A549 (cell line): ENCODE results near the gene ING3. TPM values are rescaled to one million over a fixed set of nuclear protein-coding genes. Genes with fewer than 3 reads are reported as not detected.

Experiments
- ATAC-seq, 2 experiments: fragments of 200-7000 bp in 1 of 2; fragments of >200 bp in 1 of 2; cut with Nextera tagmentation in 1 of 2; cut with Tn5 transposase in 1 of 2; 3 replicates each; pipeline versions ENCODE4 v1.8.0 to v1.9.1; 2018 to 2020; ENCODE audit warnings: mild to moderate bottlenecking in 1 of 2, moderate library complexity in 1 of 2
- CTCF ChIA-PET: fragments of 300-600 bp; sonication (Branson Sonifier 250); formaldehyde crosslinking; extraction: SDS; loops from one replicate; lab custom pipeline; 2021; ENCODE audit warnings: antibody characterized with exemption, inconsistent platforms; lab: Yijun Ruan, JAX
- POLR2A ChIA-PET: fragments of 350-600 bp; formaldehyde crosslinking; extraction: SDS; loops from one replicate; lab custom pipeline; 2021; ENCODE audit warnings: antibody characterized with exemption, inconsistent platforms; lab: Yijun Ruan, JAX
- DNase-seq, 2 experiments: peaks; one replicate each; pipeline versions ENCODE4 v3.0.0 to v3.0.0-alpha.2; 2011 to 2016; ENCODE audit warnings: low read depth in 1 of 2, low spot score in 1 of 2
- FAIRE-seq: peaks from 2 replicates; lab custom pipeline; 2011; peaks lifted over from hg19 to GRCh38; lab: Jason Lieb, UNC
- H3K27ac ChIP-seq, 2 experiments: fragments of >200 bp; sonication (Bioruptor Twin); formaldehyde crosslinking; 3 replicates each; pipeline ENCODE4 v1.5.1; 2016 to 2017
- H3K4me1 ChIP-seq: fragments of >200 bp; sonication (Bioruptor Twin); formaldehyde crosslinking; 3 replicates; pipeline ENCODE4 v1.6.1; 2016
- H3K4me2 ChIP-seq: fragments of >200 bp; sonication (Bioruptor Twin); formaldehyde crosslinking; 3 replicates; pipeline ENCODE4 v1.6.1; 2016
- H3K4me3 ChIP-seq: fragments of >200 bp; sonication (Bioruptor Twin); formaldehyde crosslinking; 3 replicates; pipeline ENCODE4 v1.5.1; 2016
- H3K9me3 ChIP-seq: fragments of >200 bp; sonication (Bioruptor Twin); formaldehyde crosslinking; 3 replicates; pipeline ENCODE4 v1.6.1; 2016
- CHD4 ChIP-seq: fragments of 200-600 bp; sonication (generic); IDR thresholded peaks from 2 replicates; pipeline ENCODE4 v1.6.1; 2016; ENCODE audit warnings: antibody characterized with exemption, mild to moderate bottlenecking, borderline replicate concordance
- E2F6 ChIP-seq: IDR thresholded peaks from 2 replicates; pipeline ENCODE4 v1.6.1; 2012; ENCODE audit warnings: low read depth, borderline replicate concordance
- EHF ChIP-seq: fragments of 250-450 bp; sonication (Bioruptor Pico); IDR thresholded peaks from 2 replicates; pipeline ENCODE4 v1.5.0; 2020; ENCODE audit warnings: mild to moderate bottlenecking
- EHMT2 ChIP-seq: fragments of 200-600 bp; sonication (generic); IDR thresholded peaks from 2 replicates; pipeline ENCODE4 v1.6.1; 2016; ENCODE audit warnings: antibody characterized with exemption, low read depth, mild to moderate bottlenecking, moderate library complexity
- ELK1 ChIP-seq: fragments of 150-350 bp; IDR thresholded peaks from 2 replicates; pipeline ENCODE4 v1.6.1; 2014; ENCODE audit warnings: low read depth, mild to moderate bottlenecking, low read length
- FOSB ChIP-seq: fragments of 250-450 bp; sonication (Bioruptor Pico); IDR thresholded peaks from 2 replicates; pipeline ENCODE4 v1.5.0; 2020; ENCODE audit warnings: mild to moderate bottlenecking, moderate library complexity
- FOSL2 ChIP-seq, 2 experiments: fragments of 450-650 bp in 1 of 2; fragments of >200 bp in 1 of 2; sonication (Bioruptor Twin) in 1 of 2; formaldehyde crosslinking; IDR thresholded peaks; 2 replicates each; pipeline versions ENCODE4 v1.5.0 to v1.6.1; 2016 to 2020; ENCODE audit warnings: mild to moderate bottlenecking in 1 of 2, moderate library complexity in 1 of 2
- FOXS1 ChIP-seq: fragments of 250-450 bp; sonication (Bioruptor Pico); IDR thresholded peaks from 2 replicates; pipeline ENCODE4 v1.5.0; 2020; ENCODE audit warnings: mild to moderate bottlenecking, moderate library complexity
- HEYL ChIP-seq: fragments of 250-450 bp; sonication (Bioruptor Pico); IDR thresholded peaks from 2 replicates; pipeline ENCODE4 v1.8.0; 2021; ENCODE audit warnings: mild to moderate bottlenecking, moderate library complexity
- HOXB5 ChIP-seq: fragments of 250-450 bp; sonication (Bioruptor Pico); IDR thresholded peaks from 2 replicates; pipeline ENCODE4 v1.5.0; 2020; ENCODE audit warnings: mild to moderate bottlenecking, moderate library complexity
- MAFK ChIP-seq: fragments of 450-650 bp; IDR thresholded peaks from 2 replicates; pipeline ENCODE4 v1.6.1; 2014; ENCODE audit not compliant: partially characterized antibody
- MYC ChIP-seq: IDR thresholded peaks from 2 replicates; pipeline ENCODE4 v1.6.1; 2012; ENCODE audit warnings: mild to moderate bottlenecking, inconsistent platforms, low read length, improper control_type of control experiment, borderline replicate concordance
- NPAS2 ChIP-seq: fragments of 250-450 bp; sonication (Bioruptor Pico); IDR thresholded peaks from 2 replicates; pipeline ENCODE4 v1.8.0; 2022; ENCODE audit warnings: mild to moderate bottlenecking, moderate library complexity, borderline replicate concordance
- RAD21 ChIP-seq, 2 experiments: fragments of >200 bp in 1 of 2; sonication (Bioruptor Twin) in 1 of 2; formaldehyde crosslinking in 1 of 2; IDR thresholded peaks in 1 of 2; conservative IDR thresholded peaks in 1 of 2; 2 replicates in 1 of 2; 3 replicates in 1 of 2; pipeline ENCODE4 v1.6.1; 2012 to 2018; ENCODE audit warnings: inconsistent platforms in 1 of 2
- SMC3 ChIP-seq: fragments of >200 bp; sonication (Bioruptor Twin); formaldehyde crosslinking; IDR thresholded peaks from 3 replicates; pipeline ENCODE4 v1.6.1; 2018; ENCODE audit warnings: inconsistent platforms
- ZC3H11A ChIP-seq: fragments of 450-650 bp; IDR thresholded peaks from 2 replicates; pipeline ENCODE4 v1.6.1; 2014; ENCODE audit warnings: antibody characterized with exemption, mild to moderate bottlenecking
- WGBS: methylation state at CpG from one replicate; pipeline ENCODE4 v1.1.6; 2017; ENCODE audit errors: missing lambda C conversion rate; 5-methylcytosine and 5-hydroxymethylcytosine counted together
- polyA plus RNA-seq, 4 experiments: library from polyadenylated mRNA; depleted of rRNA in 3 of 4; stranded (reverse); fragments of >200 nt; fragmentation: RNase III in 1 of 4; extraction: RNeasy Plus Mini Kit Qiagen cat#74134 plus additional on column Dnase treatment in 1 of 4; gene quantifications; 2 replicates in 3 of 4; 3 replicates in 1 of 4; pipeline ENCODE4 v1.2.3, GENCODE V29; 2011 to 2017

Gene ING3
- polyA plus RNA-seq, 2 of the 4 experiments (the other 2 are of a cell fraction), result 5.6 to 11.3 TPM

DNA sequence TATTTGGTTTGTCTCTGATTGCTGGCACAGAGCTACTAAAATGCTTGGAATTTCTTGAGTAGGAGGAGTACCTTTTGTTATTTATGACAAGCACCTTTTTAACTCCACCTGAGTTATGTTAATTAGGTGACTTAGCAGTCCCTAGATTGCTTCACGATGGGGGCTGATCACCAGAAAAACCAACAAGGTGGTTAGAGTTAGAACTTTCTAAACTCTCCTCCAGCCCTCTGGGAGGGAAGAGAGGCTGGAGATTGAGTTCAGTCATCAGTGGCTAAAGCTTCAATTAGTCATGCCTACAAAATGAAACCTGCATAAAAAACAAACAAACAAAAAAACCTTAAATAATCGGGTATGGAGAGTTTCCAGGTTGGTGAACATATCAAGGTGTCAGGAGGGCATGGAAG, 23.6 kb upstream of the ING3 start:
- ATAC-seq (no peak), FAIRE-seq (no peak)
- WGBS, result 8% methylated on average over 2 of the region's 2 CpGs
- CTCF ChIA-PET, result no interaction called here
- TF ChIP-seq SMC3 (no peak), CHD4 (no peak), ELK1 (no peak), NPAS2 (CRISPR knock-in tag) (no peak), HOXB5 (no peak)
- TF ChIP-seq, all 56 proteins: peak for 0
- no peak for DNase-seq
- no peaks in the 10 kb centered on the region for H3K9me3 ChIP-seq
- POLR2A ChIA-PET, result no interaction called here
- no peak overlapping the region for H3K4me3 ChIP-seq
- no peaks in the 10 kb centered on the region for H3K4me1 ChIP-seq
- no peak overlapping the region for H3K4me2 ChIP-seq
- no peak overlapping the region for H3K27ac ChIP-seq

DNA sequence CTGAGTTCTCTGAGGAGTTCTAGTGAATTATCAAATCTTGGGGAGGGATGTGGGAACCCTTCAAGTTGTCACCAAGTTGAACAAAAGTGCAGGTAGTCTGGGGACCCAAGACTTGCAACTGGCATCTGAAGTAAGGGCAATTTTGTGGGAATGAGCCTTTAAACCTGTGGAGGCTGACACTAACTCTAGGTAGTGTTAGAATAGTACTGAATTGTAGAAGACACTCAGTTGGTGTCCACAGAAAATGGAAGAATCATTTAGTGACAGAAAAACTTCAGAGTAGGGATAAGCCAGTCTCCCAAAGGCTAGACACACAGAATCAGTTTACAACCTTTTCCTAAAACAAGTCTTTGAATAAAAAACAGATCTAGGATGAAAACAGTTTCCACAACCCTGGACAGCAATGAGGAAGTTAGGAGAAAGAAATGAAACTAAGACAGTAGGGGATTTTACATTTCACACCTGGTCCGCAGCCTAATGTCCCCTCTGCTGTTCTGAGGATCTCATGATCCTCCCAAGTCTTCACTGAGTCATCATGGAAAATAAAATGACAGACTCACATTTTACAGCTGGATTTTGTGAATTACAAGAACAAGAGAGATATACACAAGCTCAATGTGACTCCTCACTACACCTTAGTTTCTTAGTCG, 23.0 kb upstream of the ING3 start:
- Histone ChIP-seq H3K4me2 (no peak overlapping the region), H3K27ac (no peak overlapping the region), H3K4me3 (no peak overlapping the region), H3K9me3 (no peaks in the 10 kb centered on the region), H3K4me1 (no peaks in the 10 kb centered on the region)
- TF ChIP-seq FOSL2 (IDR thresholded peaks at IDR 0.05) (no peak), FOSL2 (CRISPR knock-in tag; IDR thresholded peaks at IDR 0.05) (no peak), EHMT2 (no peak)
- FAIRE-seq (no peak), DNase-seq (no peak), ATAC-seq (no peak)
- 29% methylated on average over 2 of the region's 2 CpGs for WGBS
- ChIA-PET POLR2A (interaction anchor here (0.6 kb wide), 1 partner anchor 23 kb away, joined by 6 read pairs; the partner anchor contains the start of gene ING3), CTCF (no interaction called here)

DNA sequence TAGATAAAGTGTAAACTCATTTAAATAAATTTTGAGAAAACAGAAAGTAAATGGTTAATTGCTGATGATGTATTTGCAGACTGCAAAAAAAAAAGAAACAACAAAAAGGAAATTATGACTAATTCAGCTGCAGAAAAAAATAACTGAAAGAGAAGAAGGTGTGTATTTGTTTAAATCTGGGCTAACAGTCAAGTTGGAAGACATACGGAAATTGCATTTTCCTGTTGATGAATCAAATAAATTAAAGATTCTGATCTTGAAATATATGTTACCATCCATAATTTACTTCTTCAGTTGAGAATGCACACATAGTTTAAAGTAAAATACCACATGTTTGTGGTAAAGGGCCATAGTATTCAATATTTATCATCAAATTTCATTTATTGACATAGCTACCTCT, 19.3 kb upstream of the ING3 start:
- no peak overlapping the region for H3K4me3 ChIP-seq
- no peak overlapping the region for H3K4me2 ChIP-seq
- FAIRE-seq (no peak), DNase-seq (no peak)
- POLR2A ChIA-PET, result interaction anchor here (1.1 kb wide), 1 partner anchor 19 kb away, joined by 3 read pairs; the partner anchor contains the start of gene ING3
- TF ChIP-seq E2F6 (no peak), MAFK (no peak), ELK1 (no peak), FOSB (no peak), EHF (CRISPR knock-in tag) (no peak), SMC3 (no peak), ZC3H11A (no peak), HEYL (CRISPR knock-in tag) (no peak), RAD21 (conservative IDR thresholded peaks at IDR 0.05 in 1 of 2, IDR thresholded peaks at IDR 0.05 in 1 of 2) (no peak), FOXS1 (no peak), MYC (no peak)
- TF ChIP-seq, all 56 proteins: peak for 0
- H3K4me1 ChIP-seq, result no peaks in the 10 kb centered on the region
- H3K9me3 ChIP-seq, result no peaks in the 10 kb centered on the region
- ATAC-seq, result no peak
- CTCF ChIA-PET, result interaction anchor here (1.4 kb wide), 1 partner anchor 139 kb away, joined by 4 read pairs; no protein-coding TSS in a partner anchor
- WGBS, result 27% methylated on average over 1 of the region's 1 CpG
- no peak overlapping the region for H3K27ac ChIP-seq
